Measurements from ENCODE around the gene FILIP1.

DNA sequence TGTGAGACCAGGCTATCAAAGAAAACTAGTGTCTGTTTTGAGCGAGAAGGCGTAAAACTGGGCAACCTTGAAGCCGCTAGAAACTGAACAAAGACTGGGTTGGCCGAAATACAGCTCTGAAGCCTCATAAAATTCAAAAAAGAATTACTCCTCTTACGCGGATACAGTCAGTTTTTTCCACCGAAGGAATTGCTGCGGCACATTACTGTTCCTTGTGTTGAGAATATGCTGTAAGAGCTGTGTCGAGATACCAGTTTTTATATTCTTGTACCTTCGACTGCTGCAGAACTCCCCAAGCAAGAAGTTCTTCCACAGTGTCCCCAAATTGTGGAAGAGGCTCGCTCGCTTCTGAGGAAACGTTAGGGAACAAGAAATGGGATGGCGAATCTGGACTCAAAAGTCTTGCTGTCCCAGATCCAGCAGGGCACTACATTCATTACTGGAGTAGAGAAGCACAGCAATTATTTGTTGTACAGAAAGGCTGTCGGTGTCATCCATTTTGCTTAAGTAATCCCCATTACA lies 249.5 kb downstream of the FILIP1 start:
- TF ChIP-seq GATA3 (IDR thresholded peaks at IDR 0.05; ENCODE audit: low read depth, low read length) = no peak
- no peak for TF ChIP-seq GATA2 (IDR thresholded peaks at IDR 0.05; ENCODE audit: low read depth, low read length)
